ENCODE data around the gene SH2D2A.
"Not testable (repeated sequence)": the region's sequence is repeated elsewhere in the genome, so short reads cannot be mapped to it uniquely, and the experiment has no call there.

SH2D2A gene

GRCh38 chr1:156757572-156758253 is 58.9 kb downstream of the SH2D2A start:
- H3K27ac ChIP-seq (ENCODE audit: low read length); H3K9ac ChIP-seq (ENCODE audit: low read depth, low read length); H3K4me3 ChIP-seq (ENCODE audit: low read length); H3K9me3 ChIP-seq (ENCODE audit: insufficient read depth, low read depth, low read length); H3K36me3 ChIP-seq (ENCODE audit: insufficient read depth, low read depth, low read length); H3K4me1 ChIP-seq (ENCODE audit: insufficient read depth, low read length); H3K27me3 ChIP-seq (ENCODE audit: insufficient read depth, low read length): not testable (repeated sequence)

- Histone ChIP-seq H3K27ac (ENCODE audit: low read length) (no peak overlapping the region), H3K36me3 (ENCODE audit: insufficient read depth, low read depth, low read length) (no peaks in the 10 kb centered on the region), H3K27me3 (ENCODE audit: insufficient read depth, low read length) (no peaks in the 10 kb centered on the region), H3K9ac (ENCODE audit: low read depth, low read length) (no peak overlapping the region), H3K9me3 (ENCODE audit: insufficient read depth, low read depth, low read length) (no peaks in the 10 kb centered on the region), H3K4me3 (ENCODE audit: low read length) (no peak overlapping the region), H3K4me1 (ENCODE audit: insufficient read depth, low read length) (peaks cover 8% of the 10 kb centered on the region)
Measured at GRCh38 chr1:156756355-156756754, 60.3 kb downstream of the SH2D2A start.
